NCI-H1092 treated with DMSO at 0.1 percent for 48 hours (cell line): ENCODE measurements around the gene NKX1-1.
"Not testable (repeated sequence)": the region's sequence is repeated elsewhere in the genome, so short reads cannot be mapped to it uniquely, and the experiment has no call there.

ENCODE experiments used
- DNase-seq: peaks from one replicate; lab custom pipeline; 2025; lab: John Stamatoyannopoulos, UW

NKX1-1 gene

DNA sequence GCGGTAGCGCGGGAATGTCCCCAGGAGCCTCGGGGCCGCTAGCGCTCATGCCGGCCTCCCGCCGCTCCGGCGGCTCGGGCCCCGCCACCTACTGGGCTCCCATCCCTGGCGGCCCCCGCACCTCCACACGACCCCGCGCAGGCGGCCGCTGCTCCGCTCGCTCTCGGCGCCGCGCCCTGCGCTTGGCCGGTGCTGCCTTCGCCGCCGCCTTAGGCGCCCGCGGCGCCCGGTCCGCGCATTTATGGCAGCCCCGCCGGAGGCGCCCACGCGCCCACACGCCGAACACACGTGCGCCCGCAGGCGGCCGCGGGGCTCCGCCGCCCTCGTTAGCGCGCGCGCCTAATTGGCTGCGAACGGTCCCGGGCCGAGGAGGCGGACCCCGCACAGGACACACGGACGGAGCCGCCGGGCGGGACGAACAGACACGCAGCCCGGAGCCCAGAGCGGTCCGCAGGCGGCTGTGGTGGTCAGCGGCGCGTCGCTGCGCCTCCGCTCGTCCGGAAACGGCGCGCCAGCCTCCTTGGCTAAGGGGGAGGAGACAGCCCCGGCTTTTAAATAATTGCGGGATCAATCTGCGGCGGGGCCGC, at the start of gene NKX1-1:
TSS of gene NKX1-1 (minus strand) at position 49 of the 587 bp plus-strand sequence. CDS start at position 49, 0 bp downstream.
- DNase-seq: no peak

GRCh38 chr4:1453731-1454130, 47.5 kb upstream of the NKX1-1 start:
- no peak for DNase-seq

GRCh38 chr4:1452431-1453051, 46.3 kb upstream of the NKX1-1 start:
- DNase-seq: no peak

- DNase-seq: no peak
These were observed 45.5 kb upstream of the NKX1-1 start for GRCh38 chr4:1451752-1452122.

DNA sequence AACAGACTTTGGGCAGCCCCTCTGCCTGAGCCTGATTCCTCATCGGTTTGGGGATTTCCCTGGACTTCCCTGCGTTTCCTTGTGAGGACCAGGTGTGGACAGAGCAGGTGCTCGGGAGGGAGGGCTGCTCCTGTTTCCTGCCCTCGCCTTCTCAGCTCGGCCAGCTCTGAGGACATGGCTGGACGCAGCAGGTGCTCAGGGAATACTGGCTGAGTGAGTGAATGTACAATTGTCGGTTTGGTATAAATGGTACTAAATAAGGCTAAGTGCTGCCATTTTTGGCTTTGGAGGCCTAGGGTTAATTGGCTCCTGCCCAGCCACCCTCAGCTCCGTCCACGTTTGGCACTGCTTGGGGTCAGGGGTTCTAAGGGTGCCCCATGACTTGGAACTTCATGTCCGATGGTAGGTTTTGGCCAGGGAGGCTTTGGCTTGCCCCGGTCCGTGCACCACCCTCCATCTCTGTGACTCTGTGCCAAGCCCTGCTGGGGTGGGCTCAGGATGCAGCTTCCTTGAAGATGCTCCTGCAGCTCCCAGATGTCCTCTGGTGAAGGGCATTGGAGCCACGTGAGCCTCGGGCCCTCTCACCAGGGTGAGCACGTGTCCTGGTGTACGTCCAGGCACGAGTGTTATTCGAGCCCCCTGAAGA, 45.0 kb upstream of the NKX1-1 start:
- no peak for DNase-seq

- no peak for DNase-seq
These were observed 43.8 kb upstream of the NKX1-1 start for GRCh38 chr4:1449833-1450741.

- DNase-seq: no peak
These were observed 43.2 kb upstream of the NKX1-1 start for GRCh38 chr4:1449475-1449832.

GRCh38 chr4:1448589-1449420, 42.6 kb upstream of the NKX1-1 start:
- DNase-seq: no peak

- DNase-seq: no peak
These were observed 41.7 kb upstream of the NKX1-1 start for GRCh38 chr4:1447676-1448588.

GRCh38 chr4:1446502-1447386, 40.5 kb upstream of the NKX1-1 start:
- no peak for DNase-seq

GRCh38 chr4:1445716-1446445, 39.6 kb upstream of the NKX1-1 start:
- no peak for DNase-seq

- DNase-seq: not testable (repeated sequence)
These were observed 37.5 kb upstream of the NKX1-1 start for GRCh38 chr4:1443688-1444172.

- DNase-seq: no peak
These were observed 20.8 kb upstream of the NKX1-1 start for GRCh38 chr4:1427010-1427409.

GRCh38 chr4:1421657-1422056, 15.4 kb upstream of the NKX1-1 start:
- no peak for DNase-seq

GRCh38 chr4:1419708-1420107, 13.5 kb upstream of the NKX1-1 start:
- DNase-seq: no peak

GRCh38 chr4:1418494-1419285, 12.4 kb upstream of the NKX1-1 start:
- no peak for DNase-seq

DNA sequence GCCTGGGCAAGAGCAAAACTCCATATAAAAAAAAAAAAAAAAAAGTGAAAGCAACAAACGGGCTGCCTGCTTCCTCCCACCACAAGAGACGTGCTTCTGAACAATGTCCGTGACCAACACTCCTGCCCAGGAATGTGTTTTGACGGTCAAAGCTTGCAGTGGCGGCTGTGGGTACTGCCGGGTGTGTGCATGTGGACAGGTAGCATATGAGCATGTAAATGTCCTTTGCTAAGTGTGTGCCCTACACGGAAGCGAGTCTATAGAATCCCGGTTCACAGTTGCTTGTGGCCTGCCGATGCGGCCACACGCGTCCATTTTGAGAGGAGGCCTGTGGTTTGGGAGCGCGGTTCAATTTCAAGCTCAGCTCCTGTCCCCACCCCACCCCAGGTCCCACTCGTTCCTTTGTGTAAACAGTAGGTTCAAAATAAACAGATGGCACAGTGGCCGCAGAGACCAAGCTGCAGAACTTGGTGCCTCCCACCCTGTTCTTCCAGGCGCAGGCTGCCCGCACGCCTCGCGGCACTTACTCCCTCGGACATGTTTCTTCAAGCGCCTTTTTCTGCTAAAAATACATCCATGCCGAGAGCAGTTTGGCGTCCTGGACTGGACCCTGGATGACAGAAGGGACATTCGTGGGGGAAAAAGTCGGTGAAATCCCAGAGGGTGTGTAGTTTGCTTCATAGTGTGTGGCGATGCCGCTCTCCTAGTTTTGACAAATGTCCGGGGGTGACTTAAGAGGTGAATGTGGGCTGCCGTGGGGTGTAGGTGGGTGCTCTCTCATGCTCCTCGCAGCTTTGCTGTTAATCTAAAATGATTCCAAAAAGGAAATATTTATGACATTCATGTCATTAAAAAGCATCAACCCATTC, 11.5 kb upstream of the NKX1-1 start:
- no peak for DNase-seq
